HG02759 (cell line): ENCODE data around the gene STAB2.
"Not testable (repeated sequence)": the region's sequence is repeated elsewhere in the genome, so short reads cannot be mapped to it uniquely, and the experiment has no call there.

Source experiments
- ATAC-seq: cut with Tn5 transposase; IDR thresholded peaks from one replicate; pipeline ENCODE4 v1.9.1; 2021; ENCODE audit warnings: mild to moderate bottlenecking, moderate library complexity; ENCODE audit not compliant: unreplicated experiment

The STAB2 gene

GRCh38 chr12:103803847-103804246 lies 216.8 kb downstream of the STAB2 start:
- ATAC-seq = no peak

- no peak for ATAC-seq
These were observed 218.7 kb downstream of the STAB2 start for GRCh38 chr12:103805655-103806360.

- ATAC-seq = no peak
These were observed 219.7 kb downstream of the STAB2 start for GRCh38 chr12:103806803-103807202.

GRCh38 chr12:103807561-103808238 lies 220.6 kb downstream of the STAB2 start:
- ATAC-seq = no peak

GRCh38 chr12:103808239-103808880 lies 221.3 kb downstream of the STAB2 start:
- no peak for ATAC-seq

GRCh38 chr12:103809154-103809553 lies 222.1 kb downstream of the STAB2 start:
- ATAC-seq = no peak

- ATAC-seq = not testable (repeated sequence)
These were observed 222.6 kb downstream of the STAB2 start for GRCh38 chr12:103809639-103810038.

- no peak for ATAC-seq
These were observed 223.0 kb downstream of the STAB2 start for GRCh38 chr12:103810111-103810510.

- ATAC-seq = no peak
These were observed 224.7 kb downstream of the STAB2 start for GRCh38 chr12:103811791-103812190.

GRCh38 chr12:103812789-103813188 lies 225.7 kb downstream of the STAB2 start:
- no peak for ATAC-seq

GRCh38 chr12:103813426-103813825 lies 226.4 kb downstream of the STAB2 start:
- no peak for ATAC-seq

- no peak for ATAC-seq
These were observed 226.9 kb downstream of the STAB2 start for GRCh38 chr12:103813949-103814348.

- ATAC-seq = no peak
These were observed 227.4 kb downstream of the STAB2 start for GRCh38 chr12:103814436-103814835.
